CD14-positive monocyte (primary cell): ENCODE measurements around the gene TAAR2. TPM values are rescaled to one million over a fixed set of nuclear protein-coding genes. Genes with fewer than 3 reads are reported as not detected.

Source experiments
- DNase-seq, 3 donors: peaks; one replicate each; pipeline ENCODE4 v3.0.0-alpha.2; 2011 to 2022
- H2AFZ ChIP-seq: 2 replicates; pipeline ENCODE4 v1.6.0; 2012; ENCODE audit warnings: mild to moderate bottlenecking, low read depth, low read length, inconsistent platforms; ENCODE audit not compliant: insufficient read depth, poor library complexity, severe bottlenecking
- H3K27ac ChIP-seq, 2 donors: 1 replicate in 1 of 2; 2 replicates in 1 of 2; pipeline ENCODE4 v1.5.1; 2012 to 2013; ENCODE audit warnings: low read length in 2 of 2, control low read depth in 1 of 2, inconsistent platforms in 1 of 2, low read depth in 1 of 2, mild to moderate bottlenecking in 1 of 2
- H3K27me3 ChIP-seq, 2 donors: one replicate each; pipeline versions ENCODE4 v1.6.0 to v1.6.1; 2011 to 2013; ENCODE audit warnings: low read length in 2 of 2; ENCODE audit not compliant: control insufficient read depth in 2 of 2, insufficient read depth in 2 of 2
- H3K36me3 ChIP-seq, 2 donors: replicated peaks in 1 of 2; 1 replicate in 1 of 2; 2 replicates in 1 of 2; pipeline versions ENCODE4 v1.5.1 to v1.6.1; 2012 to 2013; ENCODE audit warnings: low read length in 2 of 2, control low read depth in 1 of 2, inconsistent platforms in 1 of 2, mild to moderate bottlenecking in 1 of 2; ENCODE audit not compliant: insufficient read depth in 2 of 2, control insufficient read depth in 1 of 2
- H3K4me1 ChIP-seq, 2 donors: 1 replicate in 1 of 2; 2 replicates in 1 of 2; pipeline versions ENCODE4 v1.5.1 to v1.6.1; 2012 to 2013; ENCODE audit warnings: low read length in 2 of 2, control low read depth in 1 of 2, inconsistent platforms in 1 of 2, mild to moderate bottlenecking in 1 of 2, moderate library complexity in 1 of 2; ENCODE audit not compliant: insufficient read depth in 2 of 2, control insufficient read depth in 1 of 2
- H3K4me2 ChIP-seq: replicated peaks from 2 replicates; pipeline ENCODE3; 2012; ENCODE audit warnings: low read length, moderate library complexity, mild to moderate bottlenecking; ENCODE audit not compliant: poor library complexity, severe bottlenecking; ENCODE audit errors: extremely low read depth
- H3K4me3 ChIP-seq, 3 experiments: fragments of 200-600 bp in 1 of 3; sonication (generic) in 1 of 3; replicated peaks in 1 of 3; 1 replicate in 2 of 3; 2 replicates in 1 of 3; pipeline ENCODE4 v1.5.1; 2011 to 2013; ENCODE audit warnings: low read length in 3 of 3, mild to moderate bottlenecking in 3 of 3, control low read depth in 2 of 3, low read depth in 2 of 3, inconsistent platforms in 1 of 3, moderate library complexity in 1 of 3
- H3K79me2 ChIP-seq: 2 replicates; pipeline ENCODE4 v1.6.0; 2012; ENCODE audit warnings: mild to moderate bottlenecking, control low read depth, inconsistent platforms, low read length, moderate library complexity; ENCODE audit not compliant: insufficient read depth
- H3K9ac ChIP-seq: 2 replicates; pipeline ENCODE4 v1.6.0; 2017; ENCODE audit warnings: low read length, mild to moderate bottlenecking; ENCODE audit not compliant: insufficient read depth, poor library complexity, severe bottlenecking
- H3K9me3 ChIP-seq, 2 donors: replicated peaks in 1 of 2; 1 replicate in 1 of 2; 2 replicates in 1 of 2; pipeline versions ENCODE4 v1.5.1 to v1.6.1; 2012 to 2013; ENCODE audit warnings: low read length in 2 of 2, control low read depth in 1 of 2; ENCODE audit not compliant: control insufficient read depth in 1 of 2, insufficient read depth in 1 of 2
- H4K20me1 ChIP-seq: 2 replicates; pipeline ENCODE4 v1.6.0; 2012; ENCODE audit warnings: mild to moderate bottlenecking, low read length, control low read depth, moderate library complexity; ENCODE audit not compliant: insufficient read depth
- H3K27ac Mint-ChIP-seq, 7 donors: one replicate each; pipeline ENCODE4 v1.8.0; 2020; ENCODE audit warnings: mild to moderate bottlenecking in 7 of 7, mixed read lengths in 7 of 7, moderate library complexity in 6 of 7, inconsistent platforms in 2 of 7
- H3K27me3 Mint-ChIP-seq, 3 donors: one replicate each; pipeline ENCODE4 v1.8.0; 2021 to 2022; ENCODE audit warnings: low read depth in 3 of 3, mild to moderate bottlenecking in 3 of 3, mixed read lengths in 3 of 3, moderate library complexity in 3 of 3, inconsistent platforms in 1 of 3
- H3K36me3 Mint-ChIP-seq, 2 donors: one replicate each; pipeline ENCODE4 v1.8.0; 2020; ENCODE audit warnings: mixed read lengths in 2 of 2, inconsistent platforms in 1 of 2, mild to moderate bottlenecking in 1 of 2
- H3K4me1 Mint-ChIP-seq: one replicate; pipeline ENCODE4 v1.8.0; 2020; ENCODE audit warnings: mild to moderate bottlenecking, mixed read lengths
- H3K4me3 Mint-ChIP-seq, 2 donors: one replicate each; pipeline ENCODE4 v1.8.0; 2020; ENCODE audit warnings: mild to moderate bottlenecking in 2 of 2, mixed read lengths in 2 of 2, moderate library complexity in 1 of 2
- H3K9me3 Mint-ChIP-seq, 7 donors: one replicate each; pipeline ENCODE4 v1.8.0; 2020 to 2022; ENCODE audit warnings: mixed read lengths in 7 of 7, mild to moderate bottlenecking in 6 of 7, moderate library complexity in 6 of 7, inconsistent platforms in 2 of 7
- WGBS: methylation state at CpG from one replicate; pipeline ENCODE4 v1.1.5; 2013; ENCODE audit warnings: missing lambda C conversion rate; ENCODE audit not compliant: insufficient coverage; 5-methylcytosine and 5-hydroxymethylcytosine counted together
- intact Hi-C, 2 donors: fragments of 100-400 bp; cut with micrococcal nuclease; formaldehyde crosslinking; loops; one replicate each; pipeline versions ENCODE4 v1.15.0 to v1.15.1; 2023
- polyA plus RNA-seq, 3 donors: library from polyadenylated mRNA; depleted of rRNA in 1 of 3; unstranded in 2 of 3; stranded (reverse) in 1 of 3; fragments of 300-500 nt in 2 of 3; fragments of >200 nt in 1 of 3; fragmentation: Illumina TruSeq in 2 of 3; gene quantifications; 1 replicate in 2 of 3; 2 replicates in 1 of 3; pipeline ENCODE4 v1.2.3, GENCODE V29; 2012 to 2021
- TF ChIP-seq, protein P1 (sequence below): fragments of 200-600 bp; IDR thresholded peaks from one replicate; pipeline ENCODE4 v1.8.0; 2022; ENCODE audit warnings: antibody characterized with exemption, mild to moderate bottlenecking

Gene TAAR2
- polyA plus RNA-seq, 3 donors = not detected

DNA sequence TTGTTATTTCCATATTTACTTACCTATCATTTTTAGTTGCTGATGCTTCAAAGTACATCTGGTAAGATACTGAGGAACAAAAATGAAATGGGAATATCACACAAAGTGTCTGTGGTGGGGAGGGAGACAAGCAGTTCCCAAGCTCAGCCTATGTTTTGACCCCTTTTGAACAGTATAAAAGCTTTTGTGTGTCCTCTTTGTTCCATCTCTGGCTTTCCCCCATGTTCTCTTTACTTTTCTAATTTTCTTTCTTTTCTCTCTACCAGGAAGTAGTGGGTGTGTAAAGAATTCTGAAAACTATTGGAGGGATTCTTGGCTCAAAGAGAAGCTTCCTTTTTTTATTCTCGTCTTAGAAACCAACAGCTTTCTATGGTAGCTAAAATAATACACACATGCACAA is 7.4 kb downstream of the TAAR2 start:
- Histone ChIP-seq H3K4me3 (no peak overlapping the region), H3K9me3 (no peaks in the 10 kb centered on the region), H2AFZ (no peak overlapping the region), H3K9ac (no peak overlapping the region), H3K4me2 (no peak overlapping the region), H4K20me1 (no peaks in the 10 kb centered on the region), H3K79me2 (no peaks in the 10 kb centered on the region), H3K4me1 (peaks cover 0 to 4% of the 10 kb centered on the region in 2 donors), H3K36me3 (no peaks in the 10 kb centered on the region), H3K27ac (no peak overlapping the region), H3K27me3 (peaks cover 0 to 3% of the 10 kb centered on the region in 2 donors)
- Mint-ChIP-seq H3K27me3 (peaks cover 0 to 6% (median 0%) of the 10 kb centered on the region in 3 donors), H3K27ac (no peak overlapping the region), H3K36me3 (no peaks in the 10 kb centered on the region), H3K4me1 (peaks cover 6% of the 10 kb centered on the region), H3K9me3 (no peaks in the 10 kb centered on the region), H3K4me3 (no peak overlapping the region)
- TF ChIP-seq, protein P1, sequence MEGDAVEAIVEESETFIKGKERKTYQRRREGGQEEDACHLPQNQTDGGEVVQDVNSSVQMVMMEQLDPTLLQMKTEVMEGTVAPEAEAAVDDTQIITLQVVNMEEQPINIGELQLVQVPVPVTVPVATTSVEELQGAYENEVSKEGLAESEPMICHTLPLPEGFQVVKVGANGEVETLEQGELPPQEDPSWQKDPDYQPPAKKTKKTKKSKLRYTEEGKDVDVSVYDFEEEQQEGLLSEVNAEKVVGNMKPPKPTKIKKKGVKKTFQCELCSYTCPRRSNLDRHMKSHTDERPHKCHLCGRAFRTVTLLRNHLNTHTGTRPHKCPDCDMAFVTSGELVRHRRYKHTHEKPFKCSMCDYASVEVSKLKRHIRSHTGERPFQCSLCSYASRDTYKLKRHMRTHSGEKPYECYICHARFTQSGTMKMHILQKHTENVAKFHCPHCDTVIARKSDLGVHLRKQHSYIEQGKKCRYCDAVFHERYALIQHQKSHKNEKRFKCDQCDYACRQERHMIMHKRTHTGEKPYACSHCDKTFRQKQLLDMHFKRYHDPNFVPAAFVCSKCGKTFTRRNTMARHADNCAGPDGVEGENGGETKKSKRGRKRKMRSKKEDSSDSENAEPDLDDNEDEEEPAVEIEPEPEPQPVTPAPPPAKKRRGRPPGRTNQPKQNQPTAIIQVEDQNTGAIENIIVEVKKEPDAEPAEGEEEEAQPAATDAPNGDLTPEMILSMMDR = no peak
- DNase-seq = no peak
- intact Hi-C loops = no loop called here
- WGBS = no CpG with 5 or more reads among the region's 1 CpG

GRCh38 chr6:132614554-132614953 is 9.5 kb downstream of the TAAR2 start:
- Mint-ChIP-seq H3K36me3 (no peaks in the 10 kb centered on the region), H3K4me1 (peaks cover 9% of the 10 kb centered on the region), H3K27me3 (no peaks in the 10 kb centered on the region), H3K27ac (no peak overlapping the region), H3K4me3 (peak overlapping the region; percentile 7 to 48), H3K9me3 (no peaks in the 10 kb centered on the region)
- TF ChIP-seq, protein P1 = no peak
- Histone ChIP-seq H3K4me3 (peak overlapping the region in 1 of 3 experiments; percentile 9), H3K9ac (no peak overlapping the region), H3K27me3 (peaks cover 0 to under 1% of the 10 kb centered on the region in 2 donors), H3K36me3 (no peaks in the 10 kb centered on the region), H4K20me1 (no peaks in the 10 kb centered on the region), H3K4me2 (no peak overlapping the region), H3K9me3 (no peaks in the 10 kb centered on the region), H3K4me1 (peaks cover 8 to 15% of the 10 kb centered on the region in 2 donors), H2AFZ (peak overlapping the region; percentile 36), H3K79me2 (no peaks in the 10 kb centered on the region), H3K27ac (no peak overlapping the region)
- DNase-seq = no peak
- no CpG with 5 or more reads among the region's 7 CpGs for WGBS
- intact Hi-C loops = no loop called here
